Mucosa of descending colon (tissue), 3 donors: ENCODE measurements around the gene DLG2. TPM values are rescaled to one million over a fixed set of nuclear protein-coding genes. Genes with fewer than 3 reads are reported as not detected.

Experiments used
- ATAC-seq: fragments of 200-7000 bp; cut with Tn5 transposase; one replicate; pipeline ENCODE4 v1.9.1; 2020; ENCODE audit warnings: mild to moderate bottlenecking, moderate library complexity
- DNase-seq, 3 donors: peaks; one replicate each; pipeline ENCODE4 v3.0.0-alpha.2; 2020
- H3K36me3 ChIP-seq: fragments of 200-600 bp; one replicate; pipeline ENCODE4 v1.8.0; 2021; ENCODE audit warnings: low read depth, mild to moderate bottlenecking
- H3K4me1 ChIP-seq: fragments of 200-600 bp; one replicate; pipeline ENCODE4 v1.8.0; 2021; ENCODE audit warnings: low read depth, mild to moderate bottlenecking
- H3K4me3 ChIP-seq: fragments of 200-600 bp; one replicate; pipeline ENCODE4 v1.8.0; 2021; ENCODE audit warnings: mild to moderate bottlenecking
- H3K9me3 ChIP-seq: fragments of 200-600 bp; one replicate; pipeline ENCODE4 v1.8.0; 2021; ENCODE audit warnings: mild to moderate bottlenecking
- intact Hi-C, 2 donors: fragments of 100-400 bp; cut with DNase I in 1 of 2; cut with micrococcal nuclease in 1 of 2; formaldehyde crosslinking; loops; one replicate each; pipeline versions ENCODE4 v1.11.0 to v1.11.1; 2022; cut with DNase I, micrococcal nuclease
- total RNA-seq, 3 donors: library from RNA; stranded (reverse); fragmentation: NEBNext Ultra II Directional in 2 of 3; extraction: Animal tissue kit (Norgen Biotek cat#: 25700) in 2 of 3; gene quantifications; one replicate each; pipeline versions ENCODE4 v1.2.1 to v1.2.4, GENCODE V29; 2021 to 2023
- TF ChIP-seq, protein P1 (sequence below): fragments of 200-600 bp; IDR thresholded peaks from one replicate; pipeline ENCODE4 v1.8.0; 2022; ENCODE audit warnings: antibody characterized with exemption, mild to moderate bottlenecking
- donor health status: DM: no; HTN: no; CAD: no; lungs with moderate emphysema.
- donor health status: DM: no; HTN: no; CAD: no.
- donor health status: DM: no; HTN: yes; CAD: no.

DLG2 gene
- total RNA-seq, 3 donors from 2014 or later: 2.1 to 11.1 (median 2.4) TPM

DNA sequence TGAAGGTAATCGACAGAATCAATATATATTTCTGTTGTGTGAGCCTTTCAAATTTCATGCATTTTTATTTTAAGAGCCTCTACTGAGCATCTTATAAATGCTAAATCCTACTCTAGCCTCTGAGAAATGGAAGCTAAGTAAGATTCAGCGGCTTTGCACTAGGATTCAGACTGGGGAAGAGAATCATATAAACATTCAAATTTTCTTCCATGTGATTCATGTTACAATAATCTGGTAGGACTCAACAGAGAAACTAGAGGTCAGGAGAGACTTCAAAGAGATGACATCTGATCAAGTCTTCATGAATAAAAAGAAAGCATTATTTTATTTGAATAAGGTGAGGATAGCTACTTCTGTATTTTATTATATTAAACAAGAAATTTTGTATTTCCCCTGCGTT lies 538.9 kb downstream of the DLG2 start:
- H3K4me1 ChIP-seq: no peaks in the 10 kb centered on the region
- peaks cover 2% of the 10 kb centered on the region for H3K9me3 ChIP-seq
- intact Hi-C loops: no loop called here
- no peaks in the 10 kb centered on the region for H3K36me3 ChIP-seq
- TF ChIP-seq, protein P1, sequence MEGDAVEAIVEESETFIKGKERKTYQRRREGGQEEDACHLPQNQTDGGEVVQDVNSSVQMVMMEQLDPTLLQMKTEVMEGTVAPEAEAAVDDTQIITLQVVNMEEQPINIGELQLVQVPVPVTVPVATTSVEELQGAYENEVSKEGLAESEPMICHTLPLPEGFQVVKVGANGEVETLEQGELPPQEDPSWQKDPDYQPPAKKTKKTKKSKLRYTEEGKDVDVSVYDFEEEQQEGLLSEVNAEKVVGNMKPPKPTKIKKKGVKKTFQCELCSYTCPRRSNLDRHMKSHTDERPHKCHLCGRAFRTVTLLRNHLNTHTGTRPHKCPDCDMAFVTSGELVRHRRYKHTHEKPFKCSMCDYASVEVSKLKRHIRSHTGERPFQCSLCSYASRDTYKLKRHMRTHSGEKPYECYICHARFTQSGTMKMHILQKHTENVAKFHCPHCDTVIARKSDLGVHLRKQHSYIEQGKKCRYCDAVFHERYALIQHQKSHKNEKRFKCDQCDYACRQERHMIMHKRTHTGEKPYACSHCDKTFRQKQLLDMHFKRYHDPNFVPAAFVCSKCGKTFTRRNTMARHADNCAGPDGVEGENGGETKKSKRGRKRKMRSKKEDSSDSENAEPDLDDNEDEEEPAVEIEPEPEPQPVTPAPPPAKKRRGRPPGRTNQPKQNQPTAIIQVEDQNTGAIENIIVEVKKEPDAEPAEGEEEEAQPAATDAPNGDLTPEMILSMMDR: no peak
- H3K4me3 ChIP-seq: no peak overlapping the region
- ATAC-seq: no peak
- no peak for DNase-seq

DNA sequence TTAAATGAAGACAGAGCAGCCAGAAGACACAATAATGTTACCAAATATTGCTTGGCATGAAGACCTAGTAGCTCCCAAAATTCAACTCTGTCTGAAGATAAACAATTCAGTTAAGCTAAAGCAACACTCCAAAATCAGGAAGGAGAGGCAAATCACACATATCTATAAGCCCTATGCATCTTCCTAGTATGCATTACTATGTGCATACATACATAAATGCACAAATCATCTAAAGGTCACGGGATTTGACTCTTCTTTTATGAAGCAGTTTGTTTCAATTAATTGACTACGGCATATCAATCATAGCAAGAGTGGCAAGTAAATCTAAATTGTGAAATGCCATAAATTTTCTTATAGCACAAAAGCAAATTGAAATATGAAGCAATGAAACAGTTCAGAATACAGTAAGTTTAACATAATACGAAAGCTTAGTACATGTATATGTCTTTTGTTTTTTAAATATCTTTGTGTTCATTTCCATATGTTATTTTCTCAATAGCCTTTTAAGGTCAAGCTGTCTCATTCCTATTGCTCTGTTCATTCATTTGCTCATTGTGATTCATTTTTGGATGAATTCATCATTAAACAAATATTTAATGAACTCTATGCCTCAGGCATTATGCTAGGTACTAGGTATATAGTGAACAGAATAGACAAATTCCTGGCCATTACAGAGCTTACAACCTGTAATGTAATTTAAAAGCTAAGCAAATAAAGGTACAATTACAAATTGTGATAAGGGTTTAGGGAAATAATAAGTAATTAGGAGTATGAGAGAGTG lies 540.5 kb downstream of the DLG2 start:
- Histone ChIP-seq H3K4me3 (no peak overlapping the region), H3K9me3 (peaks cover 2% of the 10 kb centered on the region), H3K36me3 (no peaks in the 10 kb centered on the region), H3K4me1 (no peaks in the 10 kb centered on the region)
- TF ChIP-seq, protein P1: no peak
- intact Hi-C loops: no loop called here
- ATAC-seq (no peak), DNase-seq (no peak)

DNA sequence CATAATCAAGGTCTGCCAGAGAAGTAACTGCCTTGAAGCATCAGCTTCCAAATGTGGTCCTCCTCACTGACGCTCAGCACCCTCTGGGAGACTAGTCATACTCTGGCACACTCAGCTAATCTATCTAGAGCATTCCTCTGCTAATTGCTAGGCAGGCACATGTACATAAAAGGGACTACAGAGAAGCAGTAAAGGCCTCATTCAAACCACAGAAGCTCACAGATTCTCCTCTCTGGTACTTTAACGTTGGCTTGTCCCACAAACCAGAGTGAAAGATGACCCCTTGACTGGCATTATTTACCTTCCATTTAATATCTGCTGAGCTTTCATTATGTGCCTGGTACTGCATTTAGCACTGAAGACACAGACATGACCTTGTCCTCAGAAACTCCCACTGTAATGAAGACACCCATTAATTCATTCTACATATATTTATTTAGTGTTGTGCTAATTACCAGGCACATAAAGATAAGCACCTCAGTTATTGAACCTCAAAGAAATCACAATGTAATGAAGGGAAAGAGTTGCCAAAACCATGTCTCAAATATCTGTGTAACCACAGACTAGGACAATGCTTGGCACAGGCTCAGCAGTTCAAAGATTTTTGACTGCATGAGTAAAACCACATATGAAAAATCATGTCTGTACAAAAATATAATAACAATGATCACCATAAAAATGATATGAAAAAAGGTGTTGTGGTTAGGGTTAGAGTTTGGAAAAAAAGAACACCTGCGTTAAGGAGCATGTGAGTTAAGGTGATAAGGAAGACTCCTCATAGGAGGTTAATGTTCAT lies 550.4 kb downstream of the DLG2 start:
- intact Hi-C loops: loop anchor here in 1 of 2 donors (10.0 kb wide), 1 partner anchor 692 kb away; no protein-coding TSS in a partner anchor
- ATAC-seq: peak; percentile 28
- Histone ChIP-seq H3K4me3 (no peak overlapping the region), H3K36me3 (no peaks in the 10 kb centered on the region), H3K4me1 (no peaks in the 10 kb centered on the region), H3K9me3 (no peaks in the 10 kb centered on the region)
- DNase-seq: no peak
- TF ChIP-seq, protein P1: no peak

DNA sequence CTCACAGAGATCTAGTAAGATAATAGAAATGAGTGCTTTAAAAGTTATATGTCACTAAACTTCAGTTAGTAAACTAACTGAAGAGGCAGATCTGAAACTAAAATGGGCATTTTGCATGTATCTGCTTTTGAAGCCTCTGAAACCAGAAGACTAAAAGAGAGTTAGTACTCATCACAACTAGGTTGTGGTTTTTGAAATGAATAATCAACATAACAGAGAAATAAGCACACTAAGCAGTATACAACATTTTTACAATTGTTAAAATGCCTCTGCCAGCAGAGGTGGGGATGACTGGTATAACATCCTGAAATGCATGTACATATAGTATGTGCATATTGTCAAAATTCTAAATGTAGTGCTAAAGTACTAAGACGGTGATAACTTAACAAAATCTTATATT lies 564.5 kb downstream of the DLG2 start:
- intact Hi-C loops: no loop called here
- H3K9me3 ChIP-seq: no peaks in the 10 kb centered on the region
- no peak overlapping the region for H3K4me3 ChIP-seq
- ATAC-seq: no peak
- TF ChIP-seq, protein P1: no peak
- H3K36me3 ChIP-seq: no peaks in the 10 kb centered on the region
- DNase-seq: no peak
- H3K4me1 ChIP-seq: no peaks in the 10 kb centered on the region

DNA sequence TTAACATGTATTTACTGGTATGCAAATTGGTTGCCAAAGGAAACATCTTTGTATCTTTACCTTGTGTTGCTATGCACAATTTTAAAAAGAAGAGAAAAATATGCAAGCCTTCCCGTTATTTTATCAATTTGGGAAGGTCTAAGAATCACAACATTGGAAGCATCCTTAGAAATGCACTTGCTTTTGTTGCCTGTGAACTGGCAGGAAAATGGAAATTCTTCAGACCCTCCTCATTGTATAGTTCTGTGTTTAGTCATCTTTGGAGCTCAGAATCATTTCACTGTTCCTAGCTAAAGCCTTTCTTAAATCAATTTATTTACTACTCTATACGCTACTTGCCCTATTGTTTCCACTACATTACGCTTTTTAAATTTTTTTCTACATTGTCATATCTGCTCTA lies 574.5 kb downstream of the DLG2 start:
- Histone ChIP-seq H3K4me3 (no peak overlapping the region), H3K36me3 (no peaks in the 10 kb centered on the region), H3K4me1 (no peaks in the 10 kb centered on the region), H3K9me3 (no peaks in the 10 kb centered on the region)
- ATAC-seq (no peak), DNase-seq (no peak)
- TF ChIP-seq, protein P1: no peak
- intact Hi-C loops: no loop called here
